ENCODE measurements around the gene PHACTR1. TPM values are rescaled to one million over a fixed set of nuclear protein-coding genes. Genes with fewer than 3 reads are reported as not detected.

Gene PHACTR1
- total and polyA plus RNA-seq, 2 of the 4 experiments (the other 2 are of a cell fraction), result not detected

DNA sequence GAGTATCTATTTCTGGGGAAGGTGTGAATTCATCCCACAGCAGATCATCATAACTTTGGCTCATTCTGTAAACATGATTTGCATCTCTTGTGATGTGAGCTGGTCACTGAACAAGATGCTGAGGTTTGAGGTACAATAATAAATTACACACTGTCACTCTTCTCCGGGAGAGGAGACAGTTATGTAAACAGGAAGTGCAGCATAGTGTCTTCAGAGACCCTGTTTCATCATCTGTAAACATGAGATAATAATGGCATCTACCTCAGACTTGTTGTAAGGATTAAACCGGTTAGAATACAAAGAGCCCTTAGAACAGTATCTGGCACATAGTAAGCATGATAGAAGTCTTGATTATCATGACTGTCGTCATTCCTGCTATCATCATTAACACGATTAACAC is 486.6 kb downstream of the PHACTR1 start:
- POLR2A ChIA-PET (ENCODE audit: unreplicated experiment), result no interaction called here
- intact Hi-C loops (cut with micrococcal nuclease), result no loop called here

More for the DNA sequence above, 486.6 kb downstream of the PHACTR1 start:
- H3K18ac ChIP-seq (ENCODE audit: low read depth, low read length), result no peak overlapping the region
- H3K9ac ChIP-seq (ENCODE audit: low read depth, low read length), result no peak overlapping the region
- no peak overlapping the region for H2BK5ac ChIP-seq (ENCODE audit: low read depth, low read length, poor library complexity, severe bottlenecking)
- H2BK120ac ChIP-seq (ENCODE audit: low read depth, low read length), result no peak overlapping the region
- H4K20me1 ChIP-seq (ENCODE audit: insufficient read depth, low read length), result no peaks in the 10 kb centered on the region
- DNase-seq, result no peak
- no peaks in the 10 kb centered on the region for H3K4me1 ChIP-seq (ENCODE audit: control insufficient read depth, insufficient read depth, low read length)
- H3K9me3 ChIP-seq (ENCODE audit: control insufficient read depth, insufficient read depth, low read length), result no peaks in the 10 kb centered on the region
- H3K27ac ChIP-seq (ENCODE audit: insufficient read depth, low read length), result no peak overlapping the region
- H3K14ac ChIP-seq (replicated peaks; ENCODE audit: low read depth, low read length), result no peak overlapping the region
- no peak for ATAC-seq (ENCODE audit: low read depth)
- no peak overlapping the region for H4K8ac ChIP-seq (ENCODE audit: low read depth in 2 of 2, low read length in 2 of 2)
- no peak overlapping the region for H4K5ac ChIP-seq (ENCODE audit: low read depth, low read length)
- H3K79me1 ChIP-seq (ENCODE audit: low read depth in 1 of 2, low read length in 2 of 2), result no peaks in the 10 kb centered on the region
- TF ChIP-seq RAD21 (IDR thresholded peaks at IDR 0.05; ENCODE audit: low read length), result no peak
- TF ChIP-seq RFX5 (IDR thresholded peaks at IDR 0.05; ENCODE audit: low read depth, low read length), result no peak
- TF ChIP-seq MXI1 (IDR thresholded peaks at IDR 0.05; ENCODE audit: borderline replicate concordance, low read depth, low read length), result no peak
- no peak for TF ChIP-seq CEBPB (IDR thresholded peaks at IDR 0.05; ENCODE audit: low read depth, low read length)
- TF ChIP-seq MAZ (IDR thresholded peaks at IDR 0.05; ENCODE audit: borderline replicate concordance, low read depth, low read length), result no peak
- TF ChIP-seq, protein P1, sequence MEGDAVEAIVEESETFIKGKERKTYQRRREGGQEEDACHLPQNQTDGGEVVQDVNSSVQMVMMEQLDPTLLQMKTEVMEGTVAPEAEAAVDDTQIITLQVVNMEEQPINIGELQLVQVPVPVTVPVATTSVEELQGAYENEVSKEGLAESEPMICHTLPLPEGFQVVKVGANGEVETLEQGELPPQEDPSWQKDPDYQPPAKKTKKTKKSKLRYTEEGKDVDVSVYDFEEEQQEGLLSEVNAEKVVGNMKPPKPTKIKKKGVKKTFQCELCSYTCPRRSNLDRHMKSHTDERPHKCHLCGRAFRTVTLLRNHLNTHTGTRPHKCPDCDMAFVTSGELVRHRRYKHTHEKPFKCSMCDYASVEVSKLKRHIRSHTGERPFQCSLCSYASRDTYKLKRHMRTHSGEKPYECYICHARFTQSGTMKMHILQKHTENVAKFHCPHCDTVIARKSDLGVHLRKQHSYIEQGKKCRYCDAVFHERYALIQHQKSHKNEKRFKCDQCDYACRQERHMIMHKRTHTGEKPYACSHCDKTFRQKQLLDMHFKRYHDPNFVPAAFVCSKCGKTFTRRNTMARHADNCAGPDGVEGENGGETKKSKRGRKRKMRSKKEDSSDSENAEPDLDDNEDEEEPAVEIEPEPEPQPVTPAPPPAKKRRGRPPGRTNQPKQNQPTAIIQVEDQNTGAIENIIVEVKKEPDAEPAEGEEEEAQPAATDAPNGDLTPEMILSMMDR (conservative IDR thresholded peaks at IDR 0.05; ENCODE audit: low read depth, low read length), result no peak
- no peak for TF ChIP-seq CHD1 (IDR thresholded peaks at IDR 0.05; ENCODE audit: low read depth, low read length)
- TF ChIP-seq, protein P2, sequence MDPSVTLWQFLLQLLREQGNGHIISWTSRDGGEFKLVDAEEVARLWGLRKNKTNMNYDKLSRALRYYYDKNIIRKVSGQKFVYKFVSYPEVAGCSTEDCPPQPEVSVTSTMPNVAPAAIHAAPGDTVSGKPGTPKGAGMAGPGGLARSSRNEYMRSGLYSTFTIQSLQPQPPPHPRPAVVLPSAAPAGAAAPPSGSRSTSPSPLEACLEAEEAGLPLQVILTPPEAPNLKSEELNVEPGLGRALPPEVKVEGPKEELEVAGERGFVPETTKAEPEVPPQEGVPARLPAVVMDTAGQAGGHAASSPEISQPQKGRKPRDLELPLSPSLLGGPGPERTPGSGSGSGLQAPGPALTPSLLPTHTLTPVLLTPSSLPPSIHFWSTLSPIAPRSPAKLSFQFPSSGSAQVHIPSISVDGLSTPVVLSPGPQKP (IDR thresholded peaks at IDR 0.05; ENCODE audit: borderline replicate concordance, low read depth, low read length), result no peak
- H3K56ac ChIP-seq (ENCODE audit: extremely low read depth, insufficient read depth, low read length), result no peak overlapping the region
- in situ Hi-C loops (cut with MboI; ENCODE audit: low sequenced_read_pairs), result no loop called here
- H2BK15ac ChIP-seq (ENCODE audit: low read depth, low read length), result no peak overlapping the region
- no peak overlapping the region for H3K4me3 ChIP-seq (ENCODE audit: insufficient read depth, low read depth, low read length)
- CTCF ChIA-PET, result no interaction called here
- no peak overlapping the region for H4K91ac ChIP-seq (ENCODE audit: insufficient read depth, low read depth, low read length)
- BruUV-seq (replicated peaks), result no TSS peak
- no peaks in the 10 kb centered on the region for H3K9me1 ChIP-seq (ENCODE audit: insufficient read depth, low read length)
- H2AFZ ChIP-seq (replicated peaks; ENCODE audit: low read length, poor library complexity), result no peak overlapping the region
- WGBS, 2 experiments (ENCODE audit: extremely low coverage in 2 of 2, insufficient read length in 1 of 2), result no CpG with 5 or more reads among the region's 4 CpGs
- H3K27me3 ChIP-seq (ENCODE audit: control insufficient read depth, insufficient read depth, low read length), result no peaks in the 10 kb centered on the region; the same call in 1 of the 2 replicates
- no peaks in the 10 kb centered on the region for H3K36me3 ChIP-seq (ENCODE audit: control insufficient read depth, insufficient read depth, low read length)
- H2AK5ac ChIP-seq (ENCODE audit: low read depth, low read length), result no peak overlapping the region
- no peak overlapping the region for H3K23ac ChIP-seq (ENCODE audit: low read depth, low read length)
- H3K4ac ChIP-seq (ENCODE audit: low read depth, low read length), result no peak overlapping the region
- no peak overlapping the region for H2AK9ac ChIP-seq (replicated peaks; ENCODE audit: low read depth, low read length, poor library complexity)
- no peak overlapping the region for H2BK20ac ChIP-seq (ENCODE audit: low read depth, low read length)
- no peak overlapping the region for H3K4me2 ChIP-seq (ENCODE audit: low read depth, low read length)
- dilution Hi-C loops (cut with HindIII; ENCODE audit: low sequenced_read_pairs, unreplicated experiment), result no loop called here
